H1 (cell line): Measurements from ENCODE around the gene RILPL1. TPM values are rescaled to one million over a fixed set of nuclear protein-coding genes. Genes with fewer than 3 reads are reported as not detected.
"Not testable (repeated sequence)": the region's sequence is repeated elsewhere in the genome, so short reads cannot be mapped to it uniquely, and the experiment has no call there.

Experiments used
- CTCF ChIA-PET: fragments of 300-600 bp; sonication (Branson Sonifier 250); formaldehyde crosslinking; loops from one replicate; lab custom pipeline; 2021; ENCODE audit not compliant: partially characterized antibody; lab: Charles Lee
- POLR2A ChIA-PET: fragments of 300-600 bp; sonication (Branson Sonifier 250); formaldehyde crosslinking; loops from one replicate; lab custom pipeline; 2021; ENCODE audit warnings: inconsistent platforms; ENCODE audit not compliant: partially characterized antibody; lab: Charles Lee
- DNase-seq, 2 experiments: peaks; one replicate each; pipeline versions ENCODE4 v3.0.0 to v3.0.0-alpha.2; 2010 to 2022; ENCODE audit warnings: low spot score in 2 of 2, low read depth in 1 of 2, mixed read lengths in 1 of 2
- FAIRE-seq: peaks from 2 replicates; lab custom pipeline; 2011; peaks lifted over from hg19 to GRCh38; lab: Jason Lieb, UNC
- H2AFZ ChIP-seq: 2 replicates; pipeline ENCODE4 v1.8.1; 2012; ENCODE audit warnings: low read length, inconsistent platforms
- H2AK5ac ChIP-seq: 2 replicates; pipeline ENCODE4 v1.6.1; 2013; ENCODE audit warnings: low read depth, low read length
- H2BK120ac ChIP-seq: replicated peaks from 2 replicates; pipeline ENCODE3; 2013; ENCODE audit warnings: low read depth, low read length, inconsistent platforms
- H2BK12ac ChIP-seq: 2 replicates; pipeline ENCODE4 v1.6.1; 2013; ENCODE audit warnings: low read depth, low read length
- H2BK15ac ChIP-seq: 2 replicates; pipeline ENCODE4 v1.6.1; 2013; ENCODE audit warnings: low read length
- H2BK20ac ChIP-seq: 2 replicates; pipeline ENCODE4 v1.6.1; 2013; ENCODE audit warnings: low read length
- H2BK5ac ChIP-seq: 2 replicates; pipeline ENCODE4 v1.6.1; 2013; ENCODE audit warnings: low read depth, low read length
- H3K14ac ChIP-seq: 2 replicates; pipeline ENCODE4 v1.6.1; 2013; ENCODE audit warnings: inconsistent platforms; ENCODE audit not compliant: insufficient read length
- H3K18ac ChIP-seq: 2 replicates; pipeline ENCODE4 v1.6.1; 2013; ENCODE audit warnings: low read length; ENCODE audit errors: extremely low read depth
- H3K23ac ChIP-seq: 2 replicates; pipeline ENCODE4 v1.6.1; 2013; ENCODE audit warnings: inconsistent platforms; ENCODE audit not compliant: insufficient read length
- H3K23me2 ChIP-seq: 2 replicates; pipeline ENCODE4 v1.6.1; 2013; ENCODE audit warnings: low read depth, low read length
- H3K27ac ChIP-seq: 2 replicates; pipeline ENCODE4 v1.6.1; 2011; ENCODE audit warnings: low read depth, low read length, inconsistent platforms
- H3K27me3 ChIP-seq, 4 experiments: replicated peaks in 1 of 4; 1 replicate in 1 of 4; 2 replicates in 3 of 4; pipeline versions ENCODE4 v1.6.1 to v1.8.1; 2011 to 2013; ENCODE audit warnings: low read length in 3 of 4, mild to moderate bottlenecking in 3 of 4, inconsistent platforms in 2 of 4, mixed read lengths in 2 of 4, moderate library complexity in 1 of 4; ENCODE audit not compliant: control insufficient read depth in 3 of 4, insufficient read depth in 3 of 4; ENCODE audit errors: extremely low read depth in 1 of 4
- H3K36me3 ChIP-seq, 4 experiments: 2 replicates each; pipeline versions ENCODE4 v1.6.1 to v1.8.1; 2011 to 2013; ENCODE audit warnings: mild to moderate bottlenecking in 4 of 4, low read length in 3 of 4, moderate library complexity in 2 of 4, control low read depth in 1 of 4, inconsistent platforms in 1 of 4; ENCODE audit not compliant: insufficient read depth in 4 of 4, control insufficient read depth in 2 of 4
- H3K4ac ChIP-seq: replicated peaks from 2 replicates; pipeline ENCODE3; 2013; ENCODE audit warnings: low read length, low read depth, mixed read lengths, inconsistent platforms; ENCODE audit not compliant: insufficient read length
- H3K4me1 ChIP-seq, 4 experiments: replicated peaks in 1 of 4; 1 replicate in 1 of 4; 2 replicates in 3 of 4; pipeline versions ENCODE4 v1.6.1 to v1.8.1; 2011 to 2013; ENCODE audit warnings: low read length in 3 of 4, inconsistent platforms in 2 of 4, mixed read lengths in 1 of 4; ENCODE audit not compliant: insufficient read depth in 4 of 4, control insufficient read depth in 3 of 4
- H3K4me2 ChIP-seq, 2 experiments: 2 replicates each; pipeline versions ENCODE4 v1.6.1 to v1.8.1; 2011 to 2013; ENCODE audit warnings: low read depth in 2 of 2, low read length in 2 of 2, control low read depth in 1 of 2, inconsistent platforms in 1 of 2, mild to moderate bottlenecking in 1 of 2; ENCODE audit not compliant: insufficient read depth in 1 of 2
- H3K4me3 ChIP-seq, 4 experiments: fragments of 200-600, 300-600 bp in 1 of 4; sonication (generic), shearing (Covaris generic), sonication (Bioruptor Twin) in 1 of 4; 2 replicates each; pipeline versions ENCODE4 v1.5.1 to v1.8.1; 2011 to 2016; ENCODE audit warnings: low read length in 4 of 4, low read depth in 3 of 4, control low read depth in 2 of 4, inconsistent platforms in 2 of 4, mild to moderate bottlenecking in 2 of 4, mixed read lengths in 1 of 4, moderate library complexity in 1 of 4; ENCODE audit not compliant: insufficient read depth in 2 of 4; ENCODE audit errors: extremely low read depth in 1 of 4
- H3K56ac ChIP-seq: replicated peaks from 2 replicates; pipeline ENCODE3; 2013; ENCODE audit warnings: low read depth, mild to moderate bottlenecking, mixed read lengths, low read length, inconsistent platforms; ENCODE audit not compliant: insufficient read length
- H3K79me1 ChIP-seq: 2 replicates; pipeline ENCODE4 v1.6.1; 2013; ENCODE audit warnings: low read depth, low read length, control low read depth
- H3K79me2 ChIP-seq, 2 experiments: 2 replicates each; pipeline versions ENCODE4 v1.6.1 to v1.8.1; 2012 to 2013; ENCODE audit warnings: low read length in 2 of 2, mild to moderate bottlenecking in 2 of 2, inconsistent platforms in 1 of 2; ENCODE audit not compliant: insufficient read depth in 2 of 2, control insufficient read depth in 1 of 2
- H3K9ac ChIP-seq, 4 experiments: replicated peaks in 1 of 4; 1 replicate in 1 of 4; 2 replicates in 3 of 4; pipeline versions ENCODE4 v1.6.1 to v1.8.1; 2011 to 2013; ENCODE audit warnings: low read depth in 3 of 4, low read length in 3 of 4, control low read depth in 2 of 4, mild to moderate bottlenecking in 2 of 4, moderate library complexity in 2 of 4, inconsistent platforms in 1 of 4; ENCODE audit errors: extremely low read depth in 1 of 4
- H3K9me3 ChIP-seq, 2 experiments: 2 replicates each; pipeline versions ENCODE4 v1.6.1 to v1.8.1; 2012 to 2013; ENCODE audit warnings: mild to moderate bottlenecking in 2 of 2, moderate library complexity in 2 of 2, control low read depth in 1 of 2, inconsistent platforms in 1 of 2, low read depth in 1 of 2, low read length in 1 of 2, mixed read lengths in 1 of 2; ENCODE audit not compliant: insufficient read depth in 2 of 2
- H4K20me1 ChIP-seq, 2 experiments: replicated peaks in 1 of 2; 2 replicates each; pipeline versions ENCODE3 to v1.8.1; 2011 to 2013; ENCODE audit warnings: inconsistent platforms in 2 of 2, low read length in 2 of 2, mild to moderate bottlenecking in 1 of 2; ENCODE audit not compliant: insufficient read depth in 2 of 2, control insufficient read depth in 1 of 2
- H4K5ac ChIP-seq: 2 replicates; pipeline ENCODE4 v1.6.1; 2013; ENCODE audit warnings: low read length, low read depth, mixed read lengths, inconsistent platforms; ENCODE audit not compliant: insufficient read length
- H4K8ac ChIP-seq: 2 replicates; pipeline ENCODE4 v1.8.0; 2013; ENCODE audit warnings: mild to moderate bottlenecking, moderate library complexity, low read length, inconsistent platforms; ENCODE audit not compliant: insufficient read depth; ENCODE audit errors: extremely low read depth
- H4K91ac ChIP-seq: replicated peaks from 2 replicates; pipeline ENCODE3; 2013; ENCODE audit warnings: low read length, mixed read lengths, inconsistent platforms; ENCODE audit not compliant: insufficient read length
- WGBS, 2 experiments: shearing (Covaris generic) in 1 of 2; methylation state at CpG; one replicate each; pipeline versions ENCODE4 v1.1.6 to v1.1.7; 2013 to 2015; ENCODE audit warnings: low lambda C conversion rate in 2 of 2, mixed read lengths in 2 of 2, inconsistent platforms in 1 of 2, low coverage in 1 of 2, missing lambda C conversion rate in 1 of 2; ENCODE audit not compliant: insufficient replicate concordance in 2 of 2, insufficient coverage in 1 of 2, insufficient read length in 1 of 2; ENCODE audit errors: extremely low coverage in 1 of 2, missing lambda C conversion rate in 1 of 2; 5-methylcytosine and 5-hydroxymethylcytosine counted together
- polyA plus RNA-seq, 7 experiments: library from polyadenylated mRNA; depleted of rRNA in 3 of 7; stranded (reverse) in 5 of 7; unstranded in 2 of 7; fragments of >200 nt in 5 of 7; fragments of 200-250 nt in 2 of 7; gene quantifications; 1 replicate in 5 of 7; 2 replicates in 1 of 7; 4 replicates in 1 of 7; pipeline versions ENCODE4 v1.2.1 to v1.2.3, GENCODE V29; 2011 to 2013; ENCODE audit warnings: missing spikeins in 2 of 7, mixed read lengths in 2 of 7
- total RNA-seq: library from RNA; stranded (reverse); fragmentation: NEBNext Ultra II Directional; extraction: Animal tissue kit (Norgen Biotek cat#: 25700); gene quantifications from 2 replicates; pipeline ENCODE4 v1.2.1, GENCODE V29; 2021

The RILPL1 gene
- total and polyA plus RNA-seq, 2 of the 8 experiments (the other 6 are each of a cell fraction or from before 2014, with no cell fraction given) = 6.7 to 9.4 TPM

- DNase-seq, H3K27me3 ChIP-seq, H4K8ac ChIP-seq, H3K4me3 ChIP-seq, FAIRE-seq, H3K4ac ChIP-seq, H2AFZ ChIP-seq, H3K56ac ChIP-seq, H2BK15ac ChIP-seq, H3K23ac ChIP-seq, H2BK12ac ChIP-seq, H3K18ac ChIP-seq, H3K4me2 ChIP-seq, H2BK120ac ChIP-seq, H2AK5ac ChIP-seq, H2BK20ac ChIP-seq, H3K36me3 ChIP-seq, H3K9me3 ChIP-seq, H4K91ac ChIP-seq, H3K79me2 ChIP-seq, H2BK5ac ChIP-seq, POLR2A ChIA-PET, H4K5ac ChIP-seq, H3K14ac ChIP-seq, H3K79me1 ChIP-seq, H4K20me1 ChIP-seq, H3K9ac ChIP-seq, H3K4me1 ChIP-seq, H3K27ac ChIP-seq: not testable (repeated sequence)
- 81% methylated on average over 10 of the region's 11 CpGs; no CpG with 5 or more reads in 1 of the 2 experiments for WGBS, 2 experiments
- CTCF ChIA-PET = interaction anchor here (1.0 to 1.1 kb wide), 2 partner anchors 41 to 46 kb away, joined by 3 to 8 read pairs; no protein-coding TSS in a partner anchor
- peaks cover 11% of the 10 kb centered on the region; the same call in 1 of the 2 replicates for H3K23me2 ChIP-seq
Observed at GRCh38 chr12:123535952-123536351, 2.4 kb upstream of the RILPL1 start.
